Measurements from ENCODE around the gene MTCH2. TPM values are rescaled to one million over a fixed set of nuclear protein-coding genes. Genes with fewer than 3 reads are reported as not detected.

The MTCH2 gene
- total and polyA plus RNA-seq, 2 donors (not counting 1 experiment from before 2014, with no cell fraction given) = 18.1 to 26.9 TPM

- CTCF ChIA-PET = no interaction called here
- no peak overlapping the region for H2AFZ ChIP-seq (ENCODE audit: insufficient read depth, low read depth, low read length, poor library complexity, severe bottlenecking)
- Mint-ChIP-seq H3K4me1 (peaks cover 3% of the 10 kb centered on the region), H3K9me3 (ENCODE audit: insufficient read depth) (no peaks in the 10 kb centered on the region), H3K27me3 (peaks cover 3% of the 10 kb centered on the region), H3K27ac (no peak overlapping the region), H3K4me3 (no peak overlapping the region)
- no peaks in the 10 kb centered on the region for H3K36me3 ChIP-seq (replicated peaks in 1 of 2; ENCODE audit: control extremely low read depth in 1 of 2, control insufficient read depth in 1 of 2, extremely low read depth in 1 of 2, insufficient read depth in 2 of 2, low read length in 1 of 2)
- no peaks in the 10 kb centered on the region for H3K4me1 ChIP-seq (ENCODE audit: control insufficient read depth in 2 of 2, insufficient read depth in 2 of 2, low read length in 2 of 2)
- TF ChIP-seq CTCF (IDR thresholded peaks at IDR 0.05) (no peak), EZH2 (IDR thresholded peaks at IDR 0.05; ENCODE audit: borderline replicate concordance, insufficient read depth, low read depth, low read length, poor library complexity, severe bottlenecking) (no peak)
- no peak overlapping the region for H3K4me2 ChIP-seq (replicated peaks; ENCODE audit: low read depth, low read length, poor library complexity, severe bottlenecking)
- H3K9ac ChIP-seq (ENCODE audit: low read length) = no peak overlapping the region
- DNase-seq = no peak
- H3K27me3 ChIP-seq (replicated peaks in 1 of 4; ENCODE audit: control extremely low read depth in 1 of 4, control insufficient read depth in 3 of 4, insufficient read depth in 4 of 4, low read length in 3 of 4) = no peaks in the 10 kb centered on the region
- intact Hi-C loops (cut with micrococcal nuclease) = no loop called here
- POLR2A ChIA-PET = no interaction called here
- H4K20me1 ChIP-seq (ENCODE audit: control insufficient read depth, insufficient read depth, low read length, poor library complexity, severe bottlenecking) = no peaks in the 10 kb centered on the region
- H3K4me3 ChIP-seq (ENCODE audit: control extremely low read depth in 1 of 5, extremely low read depth in 1 of 5, insufficient read depth in 1 of 5, low read depth in 2 of 5, low read length in 4 of 5) = no peak overlapping the region
- H3K79me2 ChIP-seq (ENCODE audit: control insufficient read depth, insufficient read depth, low read length) = no peaks in the 10 kb centered on the region
- H3K9me3 ChIP-seq (ENCODE audit: control extremely low read depth in 1 of 3, control insufficient read depth in 2 of 3, insufficient read depth in 1 of 3, low read length in 2 of 3) = no peaks in the 10 kb centered on the region
- WGBS (ENCODE audit: insufficient coverage) = no CpG with 5 or more reads among the region's 2 CpGs
- no peak overlapping the region for H3K27ac ChIP-seq (ENCODE audit: low read length in 2 of 2)
- ATAC-seq (ENCODE audit: low read depth) = no peak
These were observed 18.9 kb upstream of the MTCH2 start for GRCh38 chr11:47661245-47661644.

- Histone ChIP-seq H3K9me3 (ENCODE audit: control extremely low read depth in 1 of 3, control insufficient read depth in 2 of 3, insufficient read depth in 1 of 3, low read length in 2 of 3) (no peaks in the 10 kb centered on the region), H3K36me3 (replicated peaks in 1 of 2; ENCODE audit: control extremely low read depth in 1 of 2, control insufficient read depth in 1 of 2, extremely low read depth in 1 of 2, insufficient read depth in 2 of 2, low read length in 1 of 2) (no peaks in the 10 kb centered on the region), H3K9ac (ENCODE audit: low read length) (no peak overlapping the region), H4K20me1 (ENCODE audit: control insufficient read depth, insufficient read depth, low read length, poor library complexity, severe bottlenecking) (no peaks in the 10 kb centered on the region), H3K4me1 (ENCODE audit: control insufficient read depth in 2 of 2, insufficient read depth in 2 of 2, low read length in 2 of 2) (no peaks in the 10 kb centered on the region), H3K4me3 (ENCODE audit: control extremely low read depth in 1 of 5, extremely low read depth in 1 of 5, insufficient read depth in 1 of 5, low read depth in 2 of 5, low read length in 4 of 5) (no peak overlapping the region), H3K27me3 (replicated peaks in 1 of 4; ENCODE audit: control extremely low read depth in 1 of 4, control insufficient read depth in 3 of 4, insufficient read depth in 4 of 4, low read length in 3 of 4) (no peaks in the 10 kb centered on the region), H2AFZ (ENCODE audit: insufficient read depth, low read depth, low read length, poor library complexity, severe bottlenecking) (no peak overlapping the region), H3K27ac (ENCODE audit: low read length in 2 of 2) (no peak overlapping the region), H3K4me2 (replicated peaks; ENCODE audit: low read depth, low read length, poor library complexity, severe bottlenecking) (no peak overlapping the region), H3K79me2 (ENCODE audit: control insufficient read depth, insufficient read depth, low read length) (no peaks in the 10 kb centered on the region)
- Mint-ChIP-seq H3K9me3 (ENCODE audit: insufficient read depth) (no peaks in the 10 kb centered on the region), H3K4me3 (no peak overlapping the region), H3K27me3 (peaks cover 3% of the 10 kb centered on the region), H3K4me1 (peaks cover 3% of the 10 kb centered on the region), H3K27ac (no peak overlapping the region)
- ATAC-seq (ENCODE audit: low read depth) (no peak), DNase-seq (no peak)
- TF ChIP-seq CTCF (IDR thresholded peaks at IDR 0.05) (no peak), EZH2 (IDR thresholded peaks at IDR 0.05; ENCODE audit: borderline replicate concordance, insufficient read depth, low read depth, low read length, poor library complexity, severe bottlenecking) (no peak)
- ChIA-PET POLR2A (no interaction called here), CTCF (no interaction called here)
- no CpG with 5 or more reads among the region's 4 CpGs for WGBS (ENCODE audit: insufficient coverage)
- intact Hi-C loops (cut with micrococcal nuclease) = no loop called here
These were observed 16.9 kb upstream of the MTCH2 start for GRCh38 chr11:47659276-47659675.
